Mucosa of stomach (tissue), 1 donor: ENCODE results near the gene THOP1.

Experiments used
- H3K27me3 ChIP-seq: one replicate; pipeline ENCODE4 v1.7.0; 2013; ENCODE audit warnings: mild to moderate bottlenecking, low read length; ENCODE audit not compliant: control insufficient read depth, insufficient read depth
- H3K36me3 ChIP-seq: one replicate; pipeline ENCODE4 v1.7.0; 2013; ENCODE audit warnings: low read length; ENCODE audit not compliant: control insufficient read depth, insufficient read depth
- H3K4me1 ChIP-seq: one replicate; pipeline ENCODE4 v1.7.0; 2013; ENCODE audit warnings: mild to moderate bottlenecking, low read length; ENCODE audit not compliant: control insufficient read depth, insufficient read depth
- H3K4me3 ChIP-seq: one replicate; pipeline ENCODE4 v1.7.0; 2013; ENCODE audit warnings: low read length
- H3K9ac ChIP-seq: one replicate; pipeline ENCODE4 v1.7.0; 2013; ENCODE audit warnings: mild to moderate bottlenecking, low read length, moderate library complexity
- H3K9me3 ChIP-seq: one replicate; pipeline ENCODE4 v1.7.0; 2013; ENCODE audit warnings: mild to moderate bottlenecking, low read length, moderate library complexity; ENCODE audit not compliant: control insufficient read depth
- donor health status: Pancreatic carcinoma.

Gene THOP1

DNA sequence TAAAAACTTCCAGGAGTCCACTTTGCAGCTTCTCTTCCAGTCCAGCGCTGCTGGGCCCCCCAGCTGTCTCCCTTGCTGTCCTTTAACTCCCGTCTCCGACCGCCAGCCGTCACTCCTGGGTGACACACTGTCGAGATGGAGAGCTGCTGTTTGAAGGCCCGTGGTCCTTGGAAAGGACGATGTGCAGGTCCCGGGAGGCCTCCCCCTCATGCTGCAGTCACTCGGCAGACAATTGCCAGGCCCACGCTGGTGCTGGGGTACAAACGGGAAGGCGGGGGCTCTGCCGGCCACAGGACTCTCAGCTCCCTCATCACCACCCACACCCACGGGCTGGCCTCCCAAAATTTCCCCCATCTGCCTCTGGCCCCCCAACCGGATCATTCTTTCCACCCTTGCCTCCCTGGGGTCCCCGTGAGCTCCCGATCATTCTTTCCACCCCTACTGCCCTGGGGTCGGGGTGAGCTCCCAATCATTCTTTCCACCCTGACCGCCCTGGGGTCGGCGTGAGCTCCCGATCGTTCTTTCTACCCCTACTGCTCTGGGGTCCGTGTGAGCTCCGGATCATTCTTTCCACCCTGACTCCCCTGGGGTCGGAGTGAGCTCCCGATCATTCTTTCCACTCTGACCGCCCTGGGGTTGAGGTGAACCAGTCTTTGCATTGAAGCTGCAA, 18.3 kb downstream of the THOP1 start:
- Histone ChIP-seq H3K9ac (no peak overlapping the region), H3K4me1 (no peaks in the 10 kb centered on the region), H3K9me3 (no peaks in the 10 kb centered on the region), H3K27me3 (no peaks in the 10 kb centered on the region), H3K4me3 (no peak overlapping the region), H3K36me3 (no peaks in the 10 kb centered on the region)

DNA sequence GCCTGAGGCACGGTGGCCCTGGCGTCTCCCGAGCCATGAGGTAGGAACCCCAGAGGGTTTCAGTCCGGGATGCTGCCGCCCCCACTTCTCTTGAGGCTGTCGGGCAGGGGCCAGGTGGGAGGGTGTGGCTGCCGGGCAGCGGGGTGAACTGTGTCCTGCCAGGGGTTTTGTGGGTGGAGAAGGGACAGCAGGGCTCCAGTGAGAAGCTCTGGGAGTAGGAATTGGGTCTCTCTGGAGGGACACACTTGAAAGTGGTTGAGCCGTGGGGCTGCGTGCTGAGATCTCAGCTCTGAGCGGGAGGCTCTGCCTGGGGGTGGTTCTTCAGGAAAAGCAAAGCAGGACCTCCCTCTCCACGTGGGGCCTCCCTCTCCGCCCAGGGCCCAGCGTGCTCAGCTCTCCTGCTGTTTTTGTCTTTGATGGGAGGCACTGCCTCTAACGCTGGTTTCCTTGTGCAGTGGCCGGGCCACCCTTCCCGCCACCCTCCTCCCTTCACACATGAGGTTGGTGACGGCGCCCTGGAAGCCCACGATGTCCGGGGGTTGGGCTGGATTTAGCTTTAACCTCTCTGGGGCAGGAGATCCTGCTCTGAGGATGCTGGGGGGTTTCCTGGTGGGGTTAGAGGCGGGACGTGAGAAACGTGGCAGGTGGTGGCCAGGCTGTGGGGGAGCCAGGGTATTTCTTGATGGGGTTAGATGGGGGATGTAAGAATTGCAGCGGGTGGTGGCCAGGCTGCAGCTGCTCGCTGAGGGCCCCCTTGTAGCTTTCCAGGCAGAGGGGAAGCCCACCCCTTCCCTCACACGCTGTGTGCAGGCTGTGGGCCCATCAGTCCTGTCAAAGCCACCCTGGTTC, 19.1 kb downstream of the THOP1 start:
- Histone ChIP-seq H3K36me3 (no peaks in the 10 kb centered on the region), H3K9ac (no peak overlapping the region), H3K4me3 (no peak overlapping the region), H3K4me1 (no peaks in the 10 kb centered on the region), H3K9me3 (no peaks in the 10 kb centered on the region), H3K27me3 (no peaks in the 10 kb centered on the region)

GRCh38 chr19:2805261-2805900, 20.1 kb downstream of the THOP1 start:
- H3K9me3 ChIP-seq = no peaks in the 10 kb centered on the region
- no peaks in the 10 kb centered on the region for H3K36me3 ChIP-seq

DNA sequence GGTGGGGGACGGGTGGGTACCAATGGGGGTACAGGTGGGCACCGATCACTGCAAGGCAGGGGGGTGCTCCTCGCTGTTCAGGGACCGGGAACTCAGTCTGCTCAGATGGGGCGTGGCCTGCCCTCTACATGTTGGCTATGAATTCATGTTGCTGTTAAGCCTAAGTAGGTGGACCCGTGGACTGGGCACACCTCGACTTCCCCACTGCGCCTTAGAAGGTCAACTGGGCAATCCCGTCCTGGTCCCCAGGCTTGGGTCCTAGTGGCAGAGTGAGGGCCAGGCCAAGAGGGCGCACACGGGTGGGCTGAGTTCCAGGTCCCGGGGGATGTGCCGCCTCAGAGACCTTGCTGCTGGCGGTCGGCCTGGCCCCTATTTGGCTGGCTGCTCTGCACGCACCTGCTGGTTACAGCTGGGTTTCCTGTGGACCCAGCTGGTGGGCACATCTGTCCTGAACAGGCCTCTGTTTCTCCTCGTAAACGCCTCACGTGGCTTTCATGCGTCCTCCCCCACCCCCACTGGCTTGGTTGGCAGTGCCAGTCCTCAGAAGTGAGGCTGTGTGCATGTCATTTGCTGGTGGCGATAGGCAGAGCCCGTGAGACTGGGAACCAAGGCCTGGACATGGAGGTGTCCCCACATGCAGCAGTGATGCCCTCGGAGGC, 20.8 kb downstream of the THOP1 start:
- Histone ChIP-seq H3K9ac (no peak overlapping the region), H3K4me1 (no peaks in the 10 kb centered on the region), H3K9me3 (no peaks in the 10 kb centered on the region), H3K36me3 (no peaks in the 10 kb centered on the region), H3K4me3 (no peak overlapping the region), H3K27me3 (no peaks in the 10 kb centered on the region)

More at GRCh38 chr19:2805261-2805900, 20.1 kb downstream of the THOP1 start:
- H3K27me3 ChIP-seq = no peaks in the 10 kb centered on the region
- H3K9ac ChIP-seq = no peak overlapping the region
- H3K4me1 ChIP-seq = no peaks in the 10 kb centered on the region
- H3K4me3 ChIP-seq = no peak overlapping the region

GRCh38 chr19:2806736-2807378, 21.6 kb downstream of the THOP1 start:
- Histone ChIP-seq H3K4me3 (no peak overlapping the region), H3K27me3 (no peaks in the 10 kb centered on the region), H3K9me3 (no peaks in the 10 kb centered on the region), H3K4me1 (no peaks in the 10 kb centered on the region), H3K36me3 (no peaks in the 10 kb centered on the region), H3K9ac (no peak overlapping the region)

GRCh38 chr19:2807379-2808128, 22.3 kb downstream of the THOP1 start:
- Histone ChIP-seq H3K4me3 (no peak overlapping the region), H3K4me1 (no peaks in the 10 kb centered on the region), H3K27me3 (no peaks in the 10 kb centered on the region), H3K36me3 (no peaks in the 10 kb centered on the region), H3K9me3 (no peaks in the 10 kb centered on the region), H3K9ac (no peak overlapping the region)

DNA sequence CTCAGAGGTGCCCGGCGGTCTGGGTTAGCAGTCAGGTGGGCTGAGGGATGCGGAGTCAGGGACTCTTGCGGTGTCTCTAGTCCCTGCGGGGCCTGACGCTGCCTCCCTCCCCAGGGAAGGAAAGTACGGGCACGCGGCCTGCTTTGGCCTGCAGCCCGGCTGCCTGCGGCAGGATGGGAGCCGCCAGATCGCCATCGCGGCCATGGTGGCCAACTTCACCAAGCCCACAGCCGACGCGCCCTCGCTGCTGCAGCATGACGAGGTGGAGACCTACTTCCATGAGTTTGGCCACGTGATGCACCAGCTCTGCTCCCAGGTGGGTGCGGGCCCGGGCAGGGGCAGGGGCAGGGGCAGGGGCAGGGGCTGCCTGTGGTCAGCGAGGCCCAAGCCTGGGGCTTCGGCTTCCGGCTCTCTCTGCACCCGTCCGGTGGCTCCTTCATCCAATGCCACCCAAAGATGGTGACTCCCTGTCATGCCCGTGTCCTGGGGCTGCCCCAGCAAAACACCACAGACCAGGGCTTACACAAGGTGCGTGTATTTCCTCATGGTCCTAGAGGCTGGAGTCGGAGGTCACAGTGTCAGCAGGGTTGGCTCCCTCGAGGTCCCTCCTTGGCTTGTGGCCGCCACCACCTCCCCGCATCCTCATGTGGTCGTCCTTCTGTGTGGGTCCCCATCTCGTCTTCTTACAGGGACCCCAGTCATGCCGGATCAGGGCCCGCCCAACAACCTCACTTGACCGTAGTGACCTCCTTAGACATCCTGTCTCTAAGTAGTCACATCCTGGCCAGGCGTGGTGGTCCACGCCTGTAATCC, 23.0 kb downstream of the THOP1 start:
- Histone ChIP-seq H3K9me3 (no peaks in the 10 kb centered on the region), H3K4me1 (no peaks in the 10 kb centered on the region), H3K9ac (no peak overlapping the region), H3K4me3 (no peak overlapping the region), H3K27me3 (no peaks in the 10 kb centered on the region), H3K36me3 (no peaks in the 10 kb centered on the region)

DNA sequence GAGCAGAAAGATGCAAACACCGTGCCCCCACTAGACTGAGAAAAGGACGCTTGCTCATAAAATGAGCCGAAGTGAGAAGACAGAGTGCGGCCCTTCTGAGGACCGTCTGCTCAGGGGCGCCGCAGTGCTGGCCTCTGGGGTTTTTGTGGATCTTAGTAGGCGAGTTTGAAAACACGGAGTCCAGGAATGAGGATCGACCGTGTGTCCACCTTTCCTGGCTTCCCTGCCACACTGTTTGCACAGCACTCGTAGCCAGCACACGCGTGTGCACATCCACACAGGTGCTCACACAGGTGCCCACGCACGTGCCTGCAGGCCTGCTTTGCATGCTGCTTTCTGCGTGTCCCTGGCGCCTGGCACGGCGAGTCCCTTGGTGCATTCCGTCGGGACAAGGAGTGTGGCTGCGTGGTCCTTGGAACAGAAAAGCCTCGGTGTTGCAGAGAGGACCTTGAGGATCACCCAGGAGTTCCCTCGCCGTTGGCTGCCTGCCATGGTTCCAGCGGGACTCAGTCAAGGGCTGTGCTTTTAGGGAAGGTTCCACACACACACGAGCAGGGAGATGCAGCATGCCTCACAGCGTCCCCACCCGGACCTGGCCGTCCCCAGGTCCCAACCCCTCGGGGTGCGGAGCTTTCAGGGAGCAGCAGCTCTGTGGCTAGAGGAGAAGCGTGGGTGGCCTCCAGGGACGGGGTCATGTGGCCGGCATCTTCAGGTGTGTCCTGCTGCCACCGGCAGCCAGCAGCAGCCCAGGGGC, 24.3 kb downstream of the THOP1 start:
- no peaks in the 10 kb centered on the region for H3K9me3 ChIP-seq
- no peak overlapping the region for H3K9ac ChIP-seq
- no peaks in the 10 kb centered on the region for H3K4me1 ChIP-seq
- H3K27me3 ChIP-seq = no peaks in the 10 kb centered on the region
- no peaks in the 10 kb centered on the region for H3K36me3 ChIP-seq
- H3K4me3 ChIP-seq = no peak overlapping the region

GRCh38 chr19:2810141-2811091, 25.1 kb downstream of the THOP1 start:
- no peaks in the 10 kb centered on the region for H3K27me3 ChIP-seq
- H3K36me3 ChIP-seq = no peaks in the 10 kb centered on the region
- no peak overlapping the region for H3K9ac ChIP-seq
- no peaks in the 10 kb centered on the region for H3K9me3 ChIP-seq
- H3K4me1 ChIP-seq = no peaks in the 10 kb centered on the region
- no peak overlapping the region for H3K4me3 ChIP-seq
